Fibroblast of pulmonary artery (primary cell): Measurements from ENCODE around the gene DCLK1.

Experiments used
- DNase-seq: peaks from one replicate; pipeline ENCODE4 v3.0.0-alpha.2; 2010; ENCODE audit warnings: low read depth
- H3K4me3 ChIP-seq: replicated peaks from 2 replicates; pipeline ENCODE4 v1.5.1; 2011; ENCODE audit warnings: low read depth, mild to moderate bottlenecking, control low read depth, low read length, moderate library complexity
- TF ChIP-seq, protein P1 (sequence below): IDR thresholded peaks from 2 replicates; pipeline ENCODE4 v1.5.1; 2011; ENCODE audit warnings: mild to moderate bottlenecking, control low read depth, low read length, inconsistent platforms; ENCODE audit errors: missing control alignments

Gene DCLK1

DNA sequence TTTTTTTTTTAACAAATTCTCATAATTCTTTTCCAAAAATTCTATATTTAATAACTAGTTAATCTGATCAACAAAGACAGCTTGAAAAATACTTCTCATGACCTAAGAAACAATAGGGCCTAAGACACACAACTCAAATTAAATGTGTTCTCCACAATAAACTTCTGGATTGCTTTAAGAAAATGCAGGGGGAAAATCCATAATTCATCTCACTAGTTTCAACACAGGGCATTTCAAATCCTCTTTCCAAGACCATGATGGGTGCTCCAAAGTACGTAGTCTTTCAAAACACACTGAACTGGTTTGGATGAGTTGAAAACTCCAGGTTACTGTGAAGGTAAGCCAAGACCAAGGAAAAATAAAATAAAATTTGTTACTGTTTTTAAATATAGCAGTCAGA, 62.6 kb downstream of the DCLK1 start:
- H3K4me3 ChIP-seq: no peak overlapping the region
- TF ChIP-seq, protein P1, sequence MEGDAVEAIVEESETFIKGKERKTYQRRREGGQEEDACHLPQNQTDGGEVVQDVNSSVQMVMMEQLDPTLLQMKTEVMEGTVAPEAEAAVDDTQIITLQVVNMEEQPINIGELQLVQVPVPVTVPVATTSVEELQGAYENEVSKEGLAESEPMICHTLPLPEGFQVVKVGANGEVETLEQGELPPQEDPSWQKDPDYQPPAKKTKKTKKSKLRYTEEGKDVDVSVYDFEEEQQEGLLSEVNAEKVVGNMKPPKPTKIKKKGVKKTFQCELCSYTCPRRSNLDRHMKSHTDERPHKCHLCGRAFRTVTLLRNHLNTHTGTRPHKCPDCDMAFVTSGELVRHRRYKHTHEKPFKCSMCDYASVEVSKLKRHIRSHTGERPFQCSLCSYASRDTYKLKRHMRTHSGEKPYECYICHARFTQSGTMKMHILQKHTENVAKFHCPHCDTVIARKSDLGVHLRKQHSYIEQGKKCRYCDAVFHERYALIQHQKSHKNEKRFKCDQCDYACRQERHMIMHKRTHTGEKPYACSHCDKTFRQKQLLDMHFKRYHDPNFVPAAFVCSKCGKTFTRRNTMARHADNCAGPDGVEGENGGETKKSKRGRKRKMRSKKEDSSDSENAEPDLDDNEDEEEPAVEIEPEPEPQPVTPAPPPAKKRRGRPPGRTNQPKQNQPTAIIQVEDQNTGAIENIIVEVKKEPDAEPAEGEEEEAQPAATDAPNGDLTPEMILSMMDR: no peak
- no peak for DNase-seq

GRCh38 chr13:36067746-36068381, 63.3 kb downstream of the DCLK1 start:
- no peak for DNase-seq
- no peak overlapping the region for H3K4me3 ChIP-seq
- TF ChIP-seq, protein P1: no peak

- DNase-seq: no peak
- TF ChIP-seq, protein P1: no peak
These were observed 68.9 kb downstream of the DCLK1 start for GRCh38 chr13:36062249-36062648.

GRCh38 chr13:36061621-36062020, 69.6 kb downstream of the DCLK1 start:
- DNase-seq: no peak
- no peak overlapping the region for H3K4me3 ChIP-seq
- TF ChIP-seq, protein P1: no peak

More at GRCh38 chr13:36062249-36062648, 68.9 kb downstream of the DCLK1 start:
- H3K4me3 ChIP-seq: no peak overlapping the region

DNA sequence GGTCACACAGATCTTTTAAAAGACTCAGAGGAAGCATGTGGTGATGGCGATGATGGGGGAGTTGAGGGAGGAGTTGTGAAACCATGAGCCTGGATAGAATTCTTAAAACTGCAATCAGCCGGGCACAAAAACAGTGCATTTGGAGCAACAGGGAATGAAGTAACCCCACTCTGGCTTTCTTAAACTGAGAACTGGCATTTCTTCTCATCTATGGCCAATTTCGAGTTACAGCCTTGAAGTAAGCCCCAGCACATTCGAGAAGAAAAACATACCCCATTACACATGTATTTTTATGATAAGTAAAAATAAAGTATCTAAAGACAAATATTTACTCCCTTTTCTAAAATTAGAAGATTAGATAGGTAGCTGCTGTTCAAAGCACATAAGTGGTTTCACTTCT, 70.1 kb downstream of the DCLK1 start:
- H3K4me3 ChIP-seq: no peak overlapping the region
- TF ChIP-seq, protein P1: no peak
- DNase-seq: no peak

- DNase-seq: no peak
- H3K4me3 ChIP-seq: no peak overlapping the region
- TF ChIP-seq, protein P1: no peak
These were observed 71.9 kb downstream of the DCLK1 start for GRCh38 chr13:36059321-36059720.

- DNase-seq: no peak
- TF ChIP-seq, protein P1: no peak
- H3K4me3 ChIP-seq: no peak overlapping the region
These were observed 73.1 kb downstream of the DCLK1 start for GRCh38 chr13:36058116-36058515.
